SJSA1 (cell line): ENCODE results near the gene NMT1. TPM values are rescaled to one million over a fixed set of nuclear protein-coding genes. Genes with fewer than 3 reads are reported as not detected.

Source experiments
- DNase-seq, 2 experiments: peaks; one replicate each; pipeline ENCODE4 v3.0.0-alpha.2; 2015 to 2020; ENCODE audit warnings: low spot score in 2 of 2, low read depth in 1 of 2
- H3K27ac ChIP-seq: fragments of 250-450 bp; sonication (Bioruptor Pico); 2 replicates; pipeline ENCODE4 v1.5.1; 2020; ENCODE audit warnings: mild to moderate bottlenecking, moderate library complexity
- H3K27me3 ChIP-seq: fragments of 250-450 bp; sonication (Bioruptor Pico); replicated peaks from 2 replicates; pipeline ENCODE4 v1.5.1; 2020; ENCODE audit warnings: mild to moderate bottlenecking, moderate library complexity
- H3K36me3 ChIP-seq: fragments of 250-450 bp; sonication (Bioruptor Pico); 2 replicates; pipeline ENCODE4 v1.5.1; 2020; ENCODE audit warnings: mild to moderate bottlenecking
- H3K4me1 ChIP-seq: fragments of 250-450 bp; sonication (Bioruptor Pico); replicated peaks from 2 replicates; pipeline ENCODE4 v1.6.1; 2021; ENCODE audit warnings: mild to moderate bottlenecking
- H3K4me3 ChIP-seq: fragments of 250-450 bp; sonication (Bioruptor Pico); 2 replicates; pipeline ENCODE4 v1.5.1; 2020; ENCODE audit warnings: mild to moderate bottlenecking
- H3K9me3 ChIP-seq: fragments of 250-450 bp; sonication (Bioruptor Pico); replicated peaks from 2 replicates; pipeline ENCODE4 v1.5.1; 2020; ENCODE audit warnings: mild to moderate bottlenecking
- total RNA-seq: library from RNA; depleted of rRNA; stranded (reverse); fragments of >200 nt; shearing (Covaris generic); gene quantifications from 2 replicates; pipeline ENCODE4 v1.2.3, GENCODE V29; 2014

Gene NMT1
- total RNA-seq, 1 experiment from 2014 or later, result 144 TPM

GRCh38 chr17:45137561-45138305 lies 76.6 kb downstream of the NMT1 start:
- no peak overlapping the region for H3K4me3 ChIP-seq
- peaks cover 11% of the 10 kb centered on the region for H3K4me1 ChIP-seq
- H3K27ac ChIP-seq, result no peak overlapping the region
- H3K36me3 ChIP-seq, result no peaks in the 10 kb centered on the region; the same call in 1 of the 2 replicates
- DNase-seq, result no peak
- no peaks in the 10 kb centered on the region for H3K27me3 ChIP-seq
- H3K9me3 ChIP-seq, result 0 out of 2 replicates have a peak, but pooled peaks cover 2% of the 10 kb centered on the region

- Histone ChIP-seq H3K9me3 (0 out of 2 replicates have a peak, but pooled peaks cover 2% of the 10 kb centered on the region), H3K27ac (no peak overlapping the region)
- DNase-seq, result no peak
These were observed 77.9 kb downstream of the NMT1 start for GRCh38 chr17:45138911-45139532.

GRCh38 chr17:45139533-45139920 lies 78.4 kb downstream of the NMT1 start:
- H3K9me3 ChIP-seq, result 0 out of 2 replicates have a peak, but pooled peaks cover 2% of the 10 kb centered on the region
- H3K4me3 ChIP-seq, result no peak overlapping the region
- H3K36me3 ChIP-seq, result no peaks in the 10 kb centered on the region
- no peaks in the 10 kb centered on the region for H3K27me3 ChIP-seq
- no peak overlapping the region for H3K27ac ChIP-seq
- peaks cover 6% of the 10 kb centered on the region for H3K4me1 ChIP-seq
- no peak for DNase-seq

More at GRCh38 chr17:45138911-45139532, 77.9 kb downstream of the NMT1 start:
- H3K4me3 ChIP-seq, result no peak overlapping the region
- H3K36me3 ChIP-seq, result no peaks in the 10 kb centered on the region
- H3K4me1 ChIP-seq, result peaks cover 6% of the 10 kb centered on the region
- no peaks in the 10 kb centered on the region for H3K27me3 ChIP-seq

- Histone ChIP-seq H3K4me3 (no peak overlapping the region), H3K36me3 (peaks cover 2% of the 10 kb centered on the region; the same call in 1 of the 2 replicates), H3K4me1 (peaks cover 9% of the 10 kb centered on the region), H3K27ac (no peak overlapping the region), H3K27me3 (no peaks in the 10 kb centered on the region), H3K9me3 (0 out of 2 replicates have a peak, but pooled peaks cover 2% of the 10 kb centered on the region)
- DNase-seq, result no peak
These were observed 82.1 kb downstream of the NMT1 start for GRCh38 chr17:45143094-45143670.

GRCh38 chr17:45143767-45144198 lies 82.7 kb downstream of the NMT1 start:
- DNase-seq, result no peak
- no peaks in the 10 kb centered on the region for H3K27me3 ChIP-seq
- no peak overlapping the region for H3K27ac ChIP-seq
- peaks cover 9% of the 10 kb centered on the region for H3K4me1 ChIP-seq
- H3K9me3 ChIP-seq, result 0 out of 2 replicates have a peak, but pooled peaks cover 2% of the 10 kb centered on the region
- H3K36me3 ChIP-seq, result peaks cover 2% of the 10 kb centered on the region; the same call in 1 of the 2 replicates
- H3K4me3 ChIP-seq, result no peak overlapping the region

- H3K27me3 ChIP-seq, result no peaks in the 10 kb centered on the region
- 0 out of 2 replicates have a peak, but pooled peaks cover 2% of the 10 kb centered on the region for H3K9me3 ChIP-seq
- peaks cover 4% of the 10 kb centered on the region for H3K36me3 ChIP-seq
- no peak for DNase-seq
- H3K4me1 ChIP-seq, result peaks cover 9% of the 10 kb centered on the region
- H3K4me3 ChIP-seq, result no peak overlapping the region
- no peak overlapping the region for H3K27ac ChIP-seq
These were observed 83.3 kb downstream of the NMT1 start for GRCh38 chr17:45144199-45145034.

- no peak overlapping the region for H3K27ac ChIP-seq
- no peak overlapping the region for H3K4me3 ChIP-seq
- 0 out of 2 replicates have a peak, but pooled peaks cover 2% of the 10 kb centered on the region for H3K9me3 ChIP-seq
- no peaks in the 10 kb centered on the region for H3K27me3 ChIP-seq
- H3K36me3 ChIP-seq, result peaks cover 9% of the 10 kb centered on the region
- H3K4me1 ChIP-seq, result peaks cover 9% of the 10 kb centered on the region
- DNase-seq, result no peak
These were observed 83.9 kb downstream of the NMT1 start for GRCh38 chr17:45145035-45145389.

GRCh38 chr17:45146166-45146565 lies 85.0 kb downstream of the NMT1 start:
- Histone ChIP-seq H3K27ac (no peak overlapping the region), H3K4me3 (no peak overlapping the region), H3K27me3 (no peaks in the 10 kb centered on the region), H3K4me1 (peaks cover 15% of the 10 kb centered on the region), H3K9me3 (0 out of 2 replicates have a peak, but pooled peaks cover under 1% of the 10 kb centered on the region), H3K36me3 (peaks cover 12% of the 10 kb centered on the region)
- no peak for DNase-seq

GRCh38 chr17:45146592-45146889 lies 85.4 kb downstream of the NMT1 start:
- Histone ChIP-seq H3K27me3 (no peaks in the 10 kb centered on the region), H3K36me3 (peaks cover 14% of the 10 kb centered on the region), H3K4me3 (peak overlapping the region; percentile 47), H3K9me3 (no peaks in the 10 kb centered on the region), H3K27ac (peak overlapping the region; percentile 95), H3K4me1 (peaks cover 19% of the 10 kb centered on the region)
- DNase-seq, result no peak

GRCh38 chr17:45146890-45147580 lies 85.9 kb downstream of the NMT1 start:
- H3K4me1 ChIP-seq, result peaks cover 22% of the 10 kb centered on the region
- H3K36me3 ChIP-seq, result peaks cover 17% of the 10 kb centered on the region
- DNase-seq, result peak; percentile 82 to 93

GRCh38 chr17:45147581-45148182 lies 86.6 kb downstream of the NMT1 start:
- peak in 1 of 2 experiments; percentile 90 for DNase-seq
- Histone ChIP-seq H3K4me3 (peak overlapping the region; percentile 47), H3K27me3 (no peaks in the 10 kb centered on the region), H3K4me1 (peaks cover 22% of the 10 kb centered on the region), H3K9me3 (no peaks in the 10 kb centered on the region), H3K36me3 (peaks cover 17% of the 10 kb centered on the region), H3K27ac (peak overlapping the region; percentile 95)

More at GRCh38 chr17:45146890-45147580, 85.9 kb downstream of the NMT1 start:
- Histone ChIP-seq H3K27me3 (no peaks in the 10 kb centered on the region), H3K4me3 (peak overlapping the region; percentile 47), H3K27ac (peak overlapping the region; percentile 95), H3K9me3 (no peaks in the 10 kb centered on the region)

GRCh38 chr17:45148183-45149036 lies 87.3 kb downstream of the NMT1 start, which contains the start of gene HEXIM1:
Gene HEXIM1, plus strand, starts transcription at chr17:45148475. Its CDS starts 716 bp downstream, at chr17:45149191.
- Histone ChIP-seq H3K4me3 (peak within 1 kb of the TSS; percentile 47), H3K36me3 (peaks cover 17% of the 10 kb centered on the region), H3K27ac (peak within 1 kb of the TSS; percentile 95), H3K27me3 (no peaks in the 10 kb centered on the region), H3K4me1 (peaks cover 22% of the 10 kb centered on the region), H3K9me3 (no peaks in the 10 kb centered on the region)
- DNase-seq, result peak; percentile 100
